H1 (cell line): ENCODE results near the gene CPE.

Experiments used
- POLR2AphosphoS5 ChIP-seq: IDR thresholded peaks from 2 replicates; pipeline ENCODE4 v1.6.1; 2011; ENCODE audit warnings: low read depth, low read length
- TF ChIP-seq, protein P1 (sequence below), 3 experiments: IDR thresholded peaks; 1 replicate in 2 of 3; 2 replicates in 1 of 3; pipeline versions ENCODE4 v1.5.1 to v1.6.1; 2011; ENCODE audit warnings: low read length in 3 of 3, mild to moderate bottlenecking in 3 of 3, inconsistent platforms in 2 of 3, low read depth in 1 of 3, moderate library complexity in 1 of 3; ENCODE audit not compliant: insufficient read depth in 1 of 3; ENCODE audit errors: control extremely low read depth in 1 of 3

DNA sequence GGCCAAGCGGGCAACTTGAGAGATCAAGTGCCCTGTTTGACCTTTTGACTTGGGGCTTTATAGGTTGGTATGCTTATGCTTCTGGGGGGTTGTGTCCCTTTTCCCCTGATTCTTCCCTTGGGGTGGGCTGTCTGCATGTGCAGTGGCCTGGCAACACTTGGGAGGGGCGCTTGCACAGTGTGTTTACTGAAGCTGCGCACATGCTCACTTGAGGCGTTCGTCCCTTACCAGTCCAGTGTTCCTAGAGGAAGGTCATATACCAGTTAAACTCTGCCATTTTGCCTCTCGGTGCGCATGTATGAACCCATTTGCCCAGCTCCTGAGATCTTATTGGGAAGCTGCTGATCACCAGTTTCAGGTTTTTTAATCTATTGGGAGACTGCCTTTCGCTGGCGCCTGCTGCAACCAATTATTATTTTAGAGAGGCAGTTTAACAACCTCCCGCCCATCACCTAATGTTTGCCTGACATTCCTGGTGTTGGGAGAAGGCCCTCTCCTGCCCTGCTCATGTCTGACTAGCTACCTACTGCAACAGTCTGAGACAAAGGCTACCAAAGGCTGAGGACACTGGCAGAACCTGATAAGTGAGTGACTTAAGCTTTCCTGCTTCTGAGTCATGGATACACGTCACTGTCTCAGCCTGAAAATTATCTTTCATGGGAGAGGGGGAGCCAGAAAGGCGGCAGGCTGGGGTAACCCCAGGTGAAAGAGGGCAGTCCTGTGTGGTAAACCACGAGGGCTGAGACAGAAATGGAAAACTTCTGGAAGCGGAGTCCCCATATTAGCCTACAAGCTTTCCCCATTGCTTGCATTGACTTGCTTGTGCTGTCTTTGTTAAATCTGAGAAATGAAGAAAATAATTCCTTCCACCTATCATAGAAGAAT is 97.6 kb downstream of the CPE start:
- TF ChIP-seq, protein P1, sequence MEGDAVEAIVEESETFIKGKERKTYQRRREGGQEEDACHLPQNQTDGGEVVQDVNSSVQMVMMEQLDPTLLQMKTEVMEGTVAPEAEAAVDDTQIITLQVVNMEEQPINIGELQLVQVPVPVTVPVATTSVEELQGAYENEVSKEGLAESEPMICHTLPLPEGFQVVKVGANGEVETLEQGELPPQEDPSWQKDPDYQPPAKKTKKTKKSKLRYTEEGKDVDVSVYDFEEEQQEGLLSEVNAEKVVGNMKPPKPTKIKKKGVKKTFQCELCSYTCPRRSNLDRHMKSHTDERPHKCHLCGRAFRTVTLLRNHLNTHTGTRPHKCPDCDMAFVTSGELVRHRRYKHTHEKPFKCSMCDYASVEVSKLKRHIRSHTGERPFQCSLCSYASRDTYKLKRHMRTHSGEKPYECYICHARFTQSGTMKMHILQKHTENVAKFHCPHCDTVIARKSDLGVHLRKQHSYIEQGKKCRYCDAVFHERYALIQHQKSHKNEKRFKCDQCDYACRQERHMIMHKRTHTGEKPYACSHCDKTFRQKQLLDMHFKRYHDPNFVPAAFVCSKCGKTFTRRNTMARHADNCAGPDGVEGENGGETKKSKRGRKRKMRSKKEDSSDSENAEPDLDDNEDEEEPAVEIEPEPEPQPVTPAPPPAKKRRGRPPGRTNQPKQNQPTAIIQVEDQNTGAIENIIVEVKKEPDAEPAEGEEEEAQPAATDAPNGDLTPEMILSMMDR (IDR thresholded peaks at IDR 0.05; ENCODE audit: control extremely low read depth in 1 of 3, insufficient read depth in 1 of 3, low read depth in 1 of 3, low read length in 3 of 3) = no peak
- TF ChIP-seq POLR2AphosphoS5 = no peak
